Muscle layer of colon (tissue), 2 donors: ENCODE results near the gene TM4SF1.
"Not testable (repeated sequence)": the region's sequence is repeated elsewhere in the genome, so short reads cannot be mapped to it uniquely, and the experiment has no call there.

Experiments
- H3K27ac ChIP-seq: one replicate; pipeline ENCODE4 v1.7.0; 2013; ENCODE audit warnings: low read depth, mild to moderate bottlenecking, low read length, moderate library complexity
- H3K27me3 ChIP-seq, 2 donors: one replicate each; pipeline ENCODE4 v1.7.0; 2013; ENCODE audit warnings: low read length in 2 of 2, mild to moderate bottlenecking in 2 of 2; ENCODE audit not compliant: insufficient read depth in 2 of 2, control insufficient read depth in 1 of 2
- H3K36me3 ChIP-seq: one replicate; pipeline ENCODE4 v1.7.0; 2013; ENCODE audit warnings: mild to moderate bottlenecking, low read length; ENCODE audit not compliant: insufficient read depth
- H3K4me1 ChIP-seq: one replicate; pipeline ENCODE4 v1.7.0; 2013; ENCODE audit warnings: mild to moderate bottlenecking, low read length; ENCODE audit not compliant: insufficient read depth
- H3K4me3 ChIP-seq, 2 donors: one replicate each; pipeline ENCODE4 v1.7.0; 2013; ENCODE audit warnings: low read length in 2 of 2, low read depth in 1 of 2, mild to moderate bottlenecking in 1 of 2, moderate library complexity in 1 of 2
- H3K9ac ChIP-seq: one replicate; pipeline ENCODE4 v1.7.0; 2013; ENCODE audit warnings: low read length
- H3K9me3 ChIP-seq: one replicate; pipeline ENCODE4 v1.7.0; 2013; ENCODE audit warnings: mild to moderate bottlenecking, low read length
- donor health status: abdominal sarcoma.
- donor health status: Adenocarcinoma of cecum.

TM4SF1 gene

DNA sequence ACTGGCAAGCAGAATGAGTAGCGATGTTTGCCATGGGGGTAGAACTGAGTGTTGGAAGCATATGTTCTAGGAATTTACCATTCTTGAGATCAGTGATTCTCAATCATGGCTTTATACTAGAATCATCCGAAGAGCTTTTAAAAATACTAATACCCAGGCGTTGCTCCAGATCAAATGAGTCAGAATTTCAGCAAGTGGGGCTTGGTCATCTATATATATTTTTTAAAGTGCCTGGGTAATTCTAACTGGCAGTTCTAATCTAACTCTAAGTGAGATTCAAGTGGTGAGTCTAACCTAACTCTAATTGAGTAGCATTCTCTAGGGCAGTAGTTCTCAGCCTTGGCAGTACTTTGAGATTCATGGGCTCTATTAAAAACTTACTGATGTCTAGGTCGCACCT is 20.8 kb downstream of the TM4SF1 start:
- Histone ChIP-seq H3K4me3 (no peak overlapping the region), H3K9me3 (no peaks in the 10 kb centered on the region), H3K27ac (no peak overlapping the region), H3K27me3 (no peaks in the 10 kb centered on the region), H3K36me3 (no peaks in the 10 kb centered on the region), H3K9ac (no peak overlapping the region), H3K4me1 (no peaks in the 10 kb centered on the region)

DNA sequence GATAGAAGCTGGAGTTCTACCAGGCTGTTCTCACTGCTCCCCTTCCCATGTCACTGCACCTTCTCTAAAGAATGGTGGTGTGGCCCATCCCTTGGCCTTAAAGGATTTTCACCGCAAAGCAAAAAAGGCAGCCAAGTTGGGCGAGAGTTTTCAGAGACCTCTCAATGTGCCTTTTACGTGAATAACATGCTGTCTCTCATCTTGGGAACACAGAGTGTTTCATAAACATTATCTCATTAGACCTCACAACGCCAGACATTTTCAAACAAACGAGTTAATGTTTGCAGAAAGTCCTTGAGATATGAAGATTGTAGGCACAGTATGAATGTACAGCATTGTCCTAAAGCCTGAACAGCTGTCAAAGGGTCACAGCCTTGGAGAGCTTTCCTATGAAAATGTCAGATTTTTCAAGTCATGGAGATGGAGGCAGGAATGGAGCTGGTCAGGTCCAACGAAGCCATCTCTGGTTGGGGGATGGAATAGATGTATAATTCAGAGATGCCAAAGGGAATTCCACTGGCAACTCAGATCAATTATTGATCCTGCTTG is 21.3 kb downstream of the TM4SF1 start:
- Histone ChIP-seq H3K36me3 (no peaks in the 10 kb centered on the region), H3K27me3 (no peaks in the 10 kb centered on the region), H3K27ac (no peak overlapping the region), H3K4me3 (no peak overlapping the region), H3K9ac (no peak overlapping the region), H3K4me1 (no peaks in the 10 kb centered on the region), H3K9me3 (no peaks in the 10 kb centered on the region)

DNA sequence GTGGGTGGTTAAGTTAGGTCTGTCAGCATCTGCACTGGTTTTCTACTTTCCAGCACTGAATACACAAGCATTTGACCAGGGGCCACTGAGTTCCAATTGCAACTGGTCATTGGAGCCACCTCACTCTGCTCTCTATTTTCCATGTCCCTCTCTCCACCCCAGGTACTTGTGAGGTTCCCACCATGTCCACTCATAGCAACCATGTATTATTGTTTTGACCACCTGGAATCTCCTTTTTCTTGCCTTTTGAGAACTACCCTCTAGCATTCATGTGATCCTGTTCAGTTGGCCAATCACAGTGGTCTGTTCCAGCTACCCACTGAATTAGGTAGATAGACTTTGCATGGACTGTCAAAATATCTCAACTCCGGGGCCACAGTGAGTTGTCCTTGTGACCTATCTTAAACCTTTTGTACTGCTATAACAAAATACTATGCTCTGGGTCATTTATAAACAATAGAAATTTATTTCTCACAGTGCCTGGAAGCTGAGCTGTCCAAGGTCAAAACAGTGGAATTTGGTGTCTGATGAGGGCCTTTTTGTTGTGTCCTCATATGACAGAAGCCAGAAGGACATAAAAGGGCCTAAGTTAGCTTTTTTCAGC is 23.8 kb downstream of the TM4SF1 start:
- H3K4me1 ChIP-seq = no peaks in the 10 kb centered on the region
- no peak overlapping the region for H3K9ac ChIP-seq
- no peaks in the 10 kb centered on the region for H3K36me3 ChIP-seq
- no peak overlapping the region for H3K27ac ChIP-seq
- no peak overlapping the region for H3K4me3 ChIP-seq
- H3K9me3 ChIP-seq = no peaks in the 10 kb centered on the region
- H3K27me3 ChIP-seq = no peaks in the 10 kb centered on the region

DNA sequence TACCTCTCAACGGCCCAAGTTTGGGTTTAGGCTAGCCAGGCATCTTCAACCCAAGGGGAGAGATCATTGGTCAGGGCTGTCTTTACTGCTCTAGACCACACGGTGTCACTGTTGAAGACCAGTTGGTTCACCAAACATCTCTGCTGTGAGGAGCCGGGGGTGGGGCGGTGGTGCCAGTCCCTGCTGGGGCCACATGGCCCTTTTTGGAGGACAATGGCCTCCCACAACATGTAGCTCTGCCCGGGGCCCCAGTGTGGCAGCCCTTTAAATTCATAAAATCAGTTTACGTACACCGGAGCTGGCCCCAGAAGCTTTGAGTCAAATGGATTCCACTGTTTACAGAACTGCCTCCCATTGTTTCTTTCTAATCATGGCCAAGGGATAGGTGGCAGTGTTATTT is 24.9 kb downstream of the TM4SF1 start:
- H3K9ac ChIP-seq = no peak overlapping the region
- H3K27ac ChIP-seq = no peak overlapping the region
- no peaks in the 10 kb centered on the region for H3K9me3 ChIP-seq
- H3K36me3 ChIP-seq = no peaks in the 10 kb centered on the region
- H3K27me3 ChIP-seq = no peaks in the 10 kb centered on the region
- no peaks in the 10 kb centered on the region for H3K4me1 ChIP-seq
- no peak overlapping the region for H3K4me3 ChIP-seq

DNA sequence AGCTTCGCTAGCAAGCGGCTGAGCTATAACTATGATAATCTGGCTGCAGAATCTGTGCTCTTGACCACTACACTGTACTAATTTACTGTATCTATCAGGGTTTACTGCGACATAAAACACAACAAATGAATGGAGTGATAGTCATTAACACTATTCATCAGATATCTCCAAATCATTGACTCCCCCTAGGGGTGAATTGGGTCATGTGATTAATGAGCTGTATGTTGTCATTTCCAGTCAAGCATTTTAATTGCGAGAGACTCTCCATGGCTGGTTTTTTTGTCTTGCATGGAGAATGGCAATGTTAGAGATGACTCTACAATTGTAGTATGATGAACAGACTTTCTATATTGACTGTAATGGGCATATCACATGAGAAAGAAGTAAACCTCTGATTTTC is 33.5 kb downstream of the TM4SF1 start:
- no peak overlapping the region for H3K27ac ChIP-seq
- no peaks in the 10 kb centered on the region for H3K9me3 ChIP-seq
- H3K36me3 ChIP-seq = no peaks in the 10 kb centered on the region
- peaks cover 6% of the 10 kb centered on the region for H3K4me1 ChIP-seq
- no peak overlapping the region for H3K9ac ChIP-seq
- no peak overlapping the region for H3K4me3 ChIP-seq
- no peaks in the 10 kb centered on the region for H3K27me3 ChIP-seq

DNA sequence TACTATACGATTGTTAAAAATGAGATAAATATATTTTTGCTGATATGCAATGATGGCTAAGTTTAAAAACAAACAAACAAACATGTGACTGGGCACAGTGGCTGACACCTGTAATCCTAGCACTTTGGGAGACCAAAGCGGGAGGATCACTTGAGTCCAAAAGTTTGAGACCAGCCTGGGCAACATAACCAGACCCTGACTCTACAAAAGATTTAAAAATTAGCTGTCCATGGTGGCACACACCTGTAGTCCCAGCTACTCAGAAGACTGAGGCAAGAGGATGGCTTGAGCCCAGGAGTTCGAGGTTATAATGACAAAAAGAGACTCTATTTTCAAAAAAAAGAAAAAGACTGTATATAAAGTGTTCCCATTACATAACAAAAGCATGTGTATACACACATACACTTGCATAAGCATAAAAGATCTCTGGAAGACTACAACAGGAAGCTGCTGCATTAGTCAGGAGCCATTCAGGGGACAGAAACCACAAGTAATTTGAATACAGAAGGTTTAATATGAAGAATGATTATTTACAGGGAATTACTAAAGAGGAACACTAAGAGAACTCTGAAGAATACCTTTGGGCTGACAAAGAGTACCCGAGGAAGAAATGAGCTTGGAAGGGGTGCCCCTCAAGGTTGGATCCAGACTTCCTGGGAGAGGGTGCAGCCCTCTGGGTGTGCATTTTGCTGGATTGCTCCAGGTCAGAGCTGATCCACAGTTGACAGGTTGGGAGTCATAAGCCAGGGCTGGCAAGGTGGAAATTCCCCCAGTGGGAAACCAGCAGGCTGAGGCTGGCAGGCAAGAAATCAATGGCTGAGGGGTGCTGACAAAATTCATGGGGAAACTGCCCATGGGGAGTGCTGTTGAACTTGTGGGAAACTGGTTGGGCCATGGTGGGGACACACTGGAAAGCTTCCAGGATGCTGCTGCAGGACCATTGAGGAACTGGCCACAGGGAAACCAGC is 34.8 kb downstream of the TM4SF1 start:
- Histone ChIP-seq H3K9me3 (no peaks in the 10 kb centered on the region), H3K9ac (no peak overlapping the region), H3K27ac (no peak overlapping the region), H3K27me3 (no peaks in the 10 kb centered on the region), H3K4me3 (no peak overlapping the region), H3K36me3 (no peaks in the 10 kb centered on the region), H3K4me1 (peaks cover 6% of the 10 kb centered on the region)

DNA sequence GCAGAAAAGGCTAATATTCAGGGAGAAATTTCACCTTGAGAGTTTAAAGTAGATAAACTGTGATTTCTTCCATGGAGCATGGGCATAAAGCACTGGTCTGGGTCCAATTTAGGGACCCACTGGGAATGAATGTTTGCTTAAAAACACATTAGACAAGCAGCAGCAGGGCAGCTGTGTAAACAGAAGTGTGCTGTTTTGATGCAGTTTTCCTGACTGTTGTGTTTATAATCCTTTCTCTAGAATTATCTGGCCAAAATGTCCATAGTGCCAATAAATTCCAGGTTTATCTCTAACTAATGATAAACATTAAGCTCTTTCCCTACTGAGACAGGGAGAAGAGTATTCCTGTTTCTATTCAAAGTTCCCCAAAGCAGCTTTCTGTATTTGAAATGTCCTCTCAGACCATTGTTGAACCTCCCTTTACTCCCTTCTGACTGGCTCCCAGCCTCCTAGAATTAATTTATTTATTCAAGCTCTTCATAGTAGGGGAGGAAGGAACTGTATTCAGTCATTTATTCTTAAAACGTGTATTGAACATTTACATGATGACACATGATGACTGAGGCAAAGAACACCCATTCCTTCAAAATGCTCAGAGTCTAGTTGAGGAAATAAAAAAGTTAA is 37.0 kb downstream of the TM4SF1 start:
- Histone ChIP-seq H3K27me3 (no peaks in the 10 kb centered on the region), H3K9ac (no peak overlapping the region), H3K9me3 (no peaks in the 10 kb centered on the region), H3K36me3 (no peaks in the 10 kb centered on the region), H3K27ac (no peak overlapping the region), H3K4me3 (no peak overlapping the region), H3K4me1 (peaks cover 6% of the 10 kb centered on the region)

DNA sequence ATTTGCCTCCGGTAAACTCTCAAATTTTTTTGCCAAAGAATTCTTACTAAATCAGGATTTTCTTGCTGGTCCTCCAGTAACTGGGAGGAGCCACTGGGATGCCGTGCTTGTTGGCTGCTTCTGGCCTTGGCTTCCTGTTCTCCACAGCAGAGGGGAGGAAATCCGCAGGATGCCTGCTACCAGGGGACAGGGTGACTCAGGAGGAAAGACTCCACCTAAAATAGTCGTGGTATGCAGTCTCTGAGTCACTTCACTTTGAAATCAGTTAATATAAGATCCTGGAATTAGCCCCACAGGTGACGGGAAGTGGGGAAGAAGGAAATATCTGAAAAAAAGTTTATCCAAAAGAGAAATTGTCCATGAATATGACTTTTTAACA is 37.5 kb downstream of the TM4SF1 start:
- H3K27me3 ChIP-seq = no peaks in the 10 kb centered on the region
- H3K4me3 ChIP-seq = no peak overlapping the region
- H3K9ac ChIP-seq = no peak overlapping the region
- no peak overlapping the region for H3K27ac ChIP-seq
- no peaks in the 10 kb centered on the region for H3K9me3 ChIP-seq
- no peaks in the 10 kb centered on the region for H3K36me3 ChIP-seq
- H3K4me1 ChIP-seq = peaks cover 6% of the 10 kb centered on the region

DNA sequence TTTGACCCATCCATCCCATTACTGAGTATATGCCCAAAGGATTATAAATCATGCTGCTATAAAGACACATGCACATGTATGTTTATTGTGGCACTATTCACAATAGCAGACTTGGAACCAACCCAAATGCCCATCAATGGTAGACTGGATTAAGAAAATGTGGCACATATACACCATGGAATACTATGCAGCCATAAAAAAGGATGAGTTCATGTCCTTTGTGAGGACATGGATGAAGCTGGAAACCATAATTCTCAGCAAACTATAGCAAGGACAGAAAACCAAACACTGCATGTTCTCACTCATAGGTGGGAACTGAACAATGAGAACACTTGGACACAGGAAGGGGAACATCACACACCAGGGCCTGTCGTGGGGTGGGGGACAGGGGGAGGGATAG is 40.0 kb downstream of the TM4SF1 start:
- H3K4me3 ChIP-seq, H3K27me3 ChIP-seq, H3K36me3 ChIP-seq, H3K9me3 ChIP-seq, H3K4me1 ChIP-seq, H3K27ac ChIP-seq, H3K9ac ChIP-seq: not testable (repeated sequence)

DNA sequence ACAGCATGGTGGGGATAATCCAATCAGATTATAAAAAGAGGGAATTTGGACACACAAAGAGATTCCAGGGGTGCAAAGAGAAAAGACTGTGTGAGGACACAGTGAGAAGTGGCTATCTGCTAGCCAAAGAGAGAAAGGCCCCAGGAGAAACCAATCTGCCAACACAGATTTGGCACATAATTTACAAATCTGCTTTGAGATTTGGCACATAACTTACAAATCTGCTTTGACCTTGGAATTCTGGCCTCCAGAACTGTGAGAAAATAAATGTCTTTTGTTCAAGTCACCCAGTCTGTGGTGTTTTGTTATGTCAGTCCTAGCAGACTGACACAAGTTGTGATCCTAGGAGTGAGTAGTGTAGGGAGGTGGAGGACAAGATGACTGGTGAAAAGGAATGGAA is 40.5 kb downstream of the TM4SF1 start:
- H3K27me3 ChIP-seq = no peaks in the 10 kb centered on the region
- H3K36me3 ChIP-seq = no peaks in the 10 kb centered on the region
- peaks cover 6% of the 10 kb centered on the region for H3K4me1 ChIP-seq
- H3K9ac ChIP-seq = no peak overlapping the region
- no peak overlapping the region for H3K4me3 ChIP-seq
- H3K27ac ChIP-seq = no peak overlapping the region
- no peaks in the 10 kb centered on the region for H3K9me3 ChIP-seq

DNA sequence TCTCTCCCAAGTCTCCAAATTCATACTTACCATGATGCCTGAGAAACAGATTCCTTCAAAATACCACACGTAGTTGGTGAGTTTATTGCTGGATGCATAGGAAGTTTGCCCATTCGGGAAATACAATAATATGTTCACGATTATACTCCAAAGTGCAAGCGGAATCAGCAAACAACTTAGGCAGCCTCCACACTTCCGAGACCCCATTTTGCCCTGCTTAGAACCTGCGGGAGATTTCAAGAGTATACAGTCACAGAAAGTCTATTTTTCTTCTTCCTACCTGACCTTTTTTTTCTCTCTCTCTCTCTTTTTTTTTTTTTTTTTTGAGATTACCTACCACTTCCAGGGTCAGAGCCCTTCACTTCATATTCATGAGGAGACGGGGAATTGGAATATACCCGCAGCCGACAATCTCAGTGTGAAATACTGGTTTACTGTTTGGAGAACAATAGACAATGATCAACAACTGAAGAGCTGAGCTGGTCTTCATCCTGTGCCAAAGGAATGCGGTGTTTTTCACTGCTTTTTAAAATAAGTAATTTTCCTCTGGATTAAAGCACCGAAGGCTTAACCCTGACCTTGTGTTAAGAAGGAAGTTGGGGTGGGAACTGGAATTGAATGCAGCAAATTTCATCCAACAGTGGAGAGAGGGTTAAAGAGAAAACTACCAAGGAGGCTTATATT is 44.1 kb downstream of the TM4SF1 start, which contains the start of gene TM4SF18:
Gene TM4SF18 (minus strand): TSS at position 461 of the 684 bp plus-strand sequence. CDS start 254 bp downstream, at position 207.
- no peak within 1 kb of the TSS for H3K4me3 ChIP-seq
- no peak within 1 kb of the TSS for H3K9ac ChIP-seq
- no peaks in the 10 kb centered on the region for H3K27me3 ChIP-seq
- H3K27ac ChIP-seq = no peak within 1 kb of the TSS
- no peaks in the 10 kb centered on the region for H3K4me1 ChIP-seq
- no peaks in the 10 kb centered on the region for H3K36me3 ChIP-seq
- H3K9me3 ChIP-seq = no peaks in the 10 kb centered on the region
